Caco-2 (cell line): ENCODE results near the gene SH2D2A. TPM values are rescaled to one million over a fixed set of nuclear protein-coding genes. Genes with fewer than 3 reads are reported as not detected.

Source experiments
- BruUV-seq: library from RNA; stranded (reverse); fragments of 400-500 nt; replicated peaks from 2 replicates; lab custom pipeline; 2021; lab: Mats Ljungman, UMichigan
- CTCF ChIA-PET: fragments of 300-600 bp; sonication (Branson Sonifier 250); formaldehyde crosslinking; loops from one replicate; lab custom pipeline; 2022; ENCODE audit warnings: antibody characterized with exemption; lab: Charles Lee
- POLR2A ChIA-PET: fragments of 300-600 bp; sonication (Branson Sonifier 250); formaldehyde crosslinking; loops from one replicate; lab custom pipeline; 2022; ENCODE audit warnings: antibody characterized with exemption; lab: Charles Lee
- DNase-seq, 2 experiments: peaks; one replicate each; pipeline versions ENCODE4 v3.0.0 to v3.0.0-alpha.2; 2020 to 2022
- H3K27me3 ChIP-seq: replicated peaks from 2 replicates; pipeline ENCODE4 v1.6.0; 2011; ENCODE audit warnings: low read length; ENCODE audit not compliant: control insufficient read depth, insufficient read depth
- H3K36me3 ChIP-seq: 2 replicates; pipeline ENCODE4 v1.5.1; 2011; ENCODE audit warnings: low read length; ENCODE audit not compliant: control insufficient read depth, insufficient read depth
- H3K4me1 ChIP-seq: fragments of 250-450 bp; sonication (Bioruptor Pico); 2 replicates; pipeline ENCODE4 v1.5.1; 2020; ENCODE audit warnings: mild to moderate bottlenecking
- H3K4me3 ChIP-seq: 2 replicates; pipeline ENCODE4 v1.5.1; 2011; ENCODE audit warnings: low read depth, mild to moderate bottlenecking, control low read depth, low read length
- H3K9me3 ChIP-seq: fragments of 250-450 bp; sonication (Bioruptor Pico); 2 replicates; pipeline ENCODE4 v1.5.1; 2020; ENCODE audit warnings: mild to moderate bottlenecking, moderate library complexity
- H3K27ac Mint-ChIP-seq: one replicate; pipeline ENCODE4 v1.8.0; 2022; ENCODE audit warnings: mixed read lengths; ENCODE audit not compliant: unreplicated experiment
- H3K27me3 Mint-ChIP-seq: one replicate; pipeline ENCODE4 v1.8.0; 2022; ENCODE audit warnings: mixed read lengths; ENCODE audit not compliant: insufficient read depth, unreplicated experiment
- H3K36me3 Mint-ChIP-seq: one replicate; pipeline ENCODE4 v1.8.0; 2022; ENCODE audit warnings: mild to moderate bottlenecking, mixed read lengths; ENCODE audit not compliant: insufficient read depth, unreplicated experiment
- H3K4me1 Mint-ChIP-seq: one replicate; pipeline ENCODE4 v1.8.0; 2022; ENCODE audit warnings: low read depth, mixed read lengths; ENCODE audit not compliant: unreplicated experiment
- H3K4me3 Mint-ChIP-seq: one replicate; pipeline ENCODE4 v1.8.0; 2022; ENCODE audit warnings: mild to moderate bottlenecking, moderate library complexity, mixed read lengths; ENCODE audit not compliant: unreplicated experiment
- H3K9me3 Mint-ChIP-seq: one replicate; pipeline ENCODE4 v1.8.0; 2022; ENCODE audit warnings: mixed read lengths; ENCODE audit not compliant: unreplicated experiment
- intact Hi-C: fragments of 100-400 bp; cut with micrococcal nuclease; formaldehyde crosslinking; loops from one replicate; pipeline ENCODE4 v1.10.0; 2022; ENCODE audit not compliant: unreplicated experiment
- total RNA-seq: library from RNA; stranded (reverse); gene quantifications from 2 replicates; pipeline ENCODE4 v1.2.3, GENCODE V29; 2022
- TF ChIP-seq, protein P1 (sequence below), 2 experiments: fragments of 200-600 bp in 1 of 2; IDR thresholded peaks; 1 replicate in 1 of 2; 2 replicates in 1 of 2; pipeline versions ENCODE4 v1.5.1 to v1.8.0; 2011 to 2022; ENCODE audit warnings: antibody characterized with exemption in 1 of 2, control low read depth in 1 of 2, inconsistent platforms in 1 of 2, low read depth in 1 of 2, low read length in 1 of 2, mild to moderate bottlenecking in 1 of 2, moderate library complexity in 1 of 2; ENCODE audit not compliant: insufficient read depth in 1 of 2, severe bottlenecking in 1 of 2, unreplicated experiment in 1 of 2

SH2D2A gene
- total RNA-seq, 1 experiment from 2014 or later, result 5.5 TPM

DNA sequence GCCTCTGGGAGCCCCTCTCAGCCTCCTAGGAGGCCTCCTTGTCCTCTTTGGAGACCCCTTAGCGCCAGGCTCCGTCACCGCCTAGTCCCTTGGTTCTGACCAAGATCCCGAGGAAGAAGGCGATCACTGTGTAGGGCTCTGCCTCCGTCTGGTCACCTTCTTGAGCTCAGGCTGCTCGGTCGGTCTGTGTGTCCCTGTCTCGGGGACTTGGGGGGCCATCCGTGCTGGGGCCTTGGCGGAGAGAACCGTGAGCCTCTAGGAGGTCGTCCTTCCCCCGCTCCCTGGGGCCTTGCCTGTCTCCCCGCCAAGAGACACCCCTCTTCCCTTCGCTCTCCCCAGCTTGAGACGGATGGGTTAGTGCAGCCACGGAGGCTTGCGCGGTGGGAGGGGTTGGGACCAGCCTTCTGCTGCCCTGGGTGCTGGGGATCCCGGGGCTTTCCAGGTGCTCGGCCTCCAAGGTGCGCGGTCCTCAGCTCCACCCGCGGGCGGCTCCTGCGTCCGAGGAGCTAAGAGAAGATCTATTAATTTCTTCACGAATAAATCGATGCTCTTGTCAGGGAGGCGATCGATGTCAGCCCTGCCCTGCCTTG lies 43.0 kb upstream of the SH2D2A start:
- DNase-seq, result peak in 1 of 2 experiments; percentile 20
- H3K36me3 Mint-ChIP-seq, result no peaks in the 10 kb centered on the region
- H3K9me3 Mint-ChIP-seq, result no peaks in the 10 kb centered on the region
- CTCF ChIA-PET, result interaction anchor here (0.8 to 3.9 kb wide), 27 partner anchors 10 to 200 kb away, joined by 3 to 40 read pairs (median 4); partner anchors contain the start of genes ISG20L2, METTL25B and MRPL24
- POLR2A ChIA-PET, result interaction anchor here (1.2 kb wide), 1 partner anchor 46 kb away, joined by 5 read pairs; no protein-coding TSS in a partner anchor
- peak overlapping the region; percentile 74 for H3K4me3 Mint-ChIP-seq
- BruUV-seq, result no TSS peak
- TF ChIP-seq, protein P1, sequence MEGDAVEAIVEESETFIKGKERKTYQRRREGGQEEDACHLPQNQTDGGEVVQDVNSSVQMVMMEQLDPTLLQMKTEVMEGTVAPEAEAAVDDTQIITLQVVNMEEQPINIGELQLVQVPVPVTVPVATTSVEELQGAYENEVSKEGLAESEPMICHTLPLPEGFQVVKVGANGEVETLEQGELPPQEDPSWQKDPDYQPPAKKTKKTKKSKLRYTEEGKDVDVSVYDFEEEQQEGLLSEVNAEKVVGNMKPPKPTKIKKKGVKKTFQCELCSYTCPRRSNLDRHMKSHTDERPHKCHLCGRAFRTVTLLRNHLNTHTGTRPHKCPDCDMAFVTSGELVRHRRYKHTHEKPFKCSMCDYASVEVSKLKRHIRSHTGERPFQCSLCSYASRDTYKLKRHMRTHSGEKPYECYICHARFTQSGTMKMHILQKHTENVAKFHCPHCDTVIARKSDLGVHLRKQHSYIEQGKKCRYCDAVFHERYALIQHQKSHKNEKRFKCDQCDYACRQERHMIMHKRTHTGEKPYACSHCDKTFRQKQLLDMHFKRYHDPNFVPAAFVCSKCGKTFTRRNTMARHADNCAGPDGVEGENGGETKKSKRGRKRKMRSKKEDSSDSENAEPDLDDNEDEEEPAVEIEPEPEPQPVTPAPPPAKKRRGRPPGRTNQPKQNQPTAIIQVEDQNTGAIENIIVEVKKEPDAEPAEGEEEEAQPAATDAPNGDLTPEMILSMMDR (IDR thresholded peaks at IDR 0.05; ENCODE audit: insufficient read depth in 1 of 2, low read depth in 1 of 2, low read length in 1 of 2, severe bottlenecking in 1 of 2, unreplicated experiment in 1 of 2), result no peak
- peaks cover 7% of the 10 kb centered on the region for H3K27me3 ChIP-seq
- H3K36me3 ChIP-seq, result no peaks in the 10 kb centered on the region
- H3K9me3 ChIP-seq, result no peaks in the 10 kb centered on the region
- intact Hi-C loops, result loop anchor here (1.0 to 2.0 kb wide), 6 partner anchors 21 to 170 kb away; partner anchors contain the start of genes ISG20L2 and METTL25B
- H3K27ac Mint-ChIP-seq, result no peak overlapping the region
- H3K27me3 Mint-ChIP-seq, result peaks cover 11% of the 10 kb centered on the region
- H3K4me1 ChIP-seq, result peaks cover 33% of the 10 kb centered on the region
- peaks cover 25% of the 10 kb centered on the region for H3K4me1 Mint-ChIP-seq
- peak overlapping the region; percentile 25 for H3K4me3 ChIP-seq

DNA sequence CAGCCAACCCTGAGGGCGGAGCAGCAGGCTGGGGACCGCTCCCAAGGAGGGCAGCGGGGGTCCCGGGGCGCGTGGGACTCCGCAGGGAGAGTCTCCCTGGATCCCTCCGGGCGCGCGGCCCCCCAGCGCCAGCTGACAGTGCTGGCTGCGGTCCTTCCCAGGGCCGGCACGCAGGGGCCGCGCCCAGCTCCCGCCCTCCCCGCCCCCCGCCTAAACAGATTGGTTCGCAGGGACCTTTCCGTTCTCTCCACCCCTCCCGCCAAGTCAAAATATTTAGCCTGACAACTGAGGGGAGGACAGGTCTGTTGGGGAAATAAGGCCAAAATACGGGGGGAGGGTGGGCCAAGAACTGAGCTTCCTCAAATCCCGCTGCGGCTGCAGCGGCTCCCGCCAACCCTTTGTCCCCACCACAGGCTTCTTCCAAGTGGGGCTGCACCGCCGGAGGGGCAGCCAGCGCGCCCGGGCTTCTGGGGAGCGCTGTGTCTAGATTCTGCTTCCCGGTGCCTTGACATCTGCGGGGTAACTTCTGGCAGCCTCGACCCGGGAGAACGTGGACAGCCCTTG lies 42.4 kb upstream of the SH2D2A start, which contains the start of gene INSRR:
INSRR (minus strand) TSS at position 159 of the 564 bp plus-strand sequence. CDS start 496 bp downstream, outside the sequence.
- Histone ChIP-seq H3K36me3 (no peaks in the 10 kb centered on the region), H3K9me3 (no peaks in the 10 kb centered on the region), H3K27me3 (peaks cover 7% of the 10 kb centered on the region), H3K4me3 (peak within 1 kb of the TSS; percentile 25), H3K4me1 (peaks cover 33% of the 10 kb centered on the region)
- intact Hi-C loops, result loop anchor here (2.0 kb wide), 1 partner anchor 44 kb away; no protein-coding TSS in a partner anchor
- ChIA-PET CTCF (interaction anchor here (0.6 to 3.9 kb wide), 20 partner anchors 10 to 1860 kb away, joined by 3 to 40 read pairs (median 4); partner anchors contain the start of genes ISG20L2 and METTL25B), POLR2A (interaction anchor here (0.6 to 1.2 kb wide), 2 partner anchors 45 to 131 kb away, joined by 5 to 6 read pairs; partner anchors contain the start of genes ISG20L2 and METTL25B)
- Mint-ChIP-seq H3K9me3 (no peaks in the 10 kb centered on the region), H3K4me1 (peaks cover 25% of the 10 kb centered on the region), H3K27ac (no peak within 1 kb of the TSS), H3K4me3 (peak within 1 kb of the TSS; percentile 74), H3K27me3 (peaks cover 11% of the 10 kb centered on the region), H3K36me3 (no peaks in the 10 kb centered on the region)
- no TSS peak for BruUV-seq
- TF ChIP-seq, protein P1 (IDR thresholded peaks at IDR 0.05; ENCODE audit: insufficient read depth in 1 of 2, low read depth in 1 of 2, low read length in 1 of 2, severe bottlenecking in 1 of 2, unreplicated experiment in 1 of 2), result no peak
- no peak for DNase-seq

DNA sequence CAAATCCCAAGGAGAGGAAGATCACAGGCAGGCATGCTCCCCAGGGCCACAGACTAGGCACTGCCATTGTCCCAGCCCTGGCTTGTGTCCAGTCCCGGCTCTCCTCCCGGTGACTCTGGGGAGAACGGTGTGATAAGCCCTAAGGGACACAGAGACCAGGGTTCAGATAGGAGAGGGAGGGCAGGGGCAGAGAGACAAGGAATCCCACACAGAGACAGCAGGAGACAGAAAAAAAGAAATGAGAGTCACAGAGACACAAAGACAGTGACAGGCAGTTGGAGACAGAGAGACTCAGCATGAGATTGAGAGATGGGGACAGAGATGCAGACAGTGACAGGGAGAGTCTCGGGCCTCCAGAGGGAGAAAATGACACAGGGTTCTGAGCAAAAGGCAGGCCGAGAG lies 41.9 kb upstream of the SH2D2A start:
- peak overlapping the region; percentile 69 for H3K4me3 Mint-ChIP-seq
- Histone ChIP-seq H3K27me3 (peaks cover 7% of the 10 kb centered on the region), H3K36me3 (no peaks in the 10 kb centered on the region), H3K4me3 (peak overlapping the region; percentile 19; the same call in 1 of the 2 replicates), H3K9me3 (no peaks in the 10 kb centered on the region), H3K4me1 (peaks cover 33% of the 10 kb centered on the region)
- peaks cover 11% of the 10 kb centered on the region for H3K27me3 Mint-ChIP-seq
- CTCF ChIA-PET, result interaction anchor here (0.6 to 3.9 kb wide), 7 partner anchors 10 to 1860 kb away, joined by 3 to 40 read pairs (median 7); no protein-coding TSS in a partner anchor
- TF ChIP-seq, protein P1 (IDR thresholded peaks at IDR 0.05; ENCODE audit: insufficient read depth in 1 of 2, low read depth in 1 of 2, low read length in 1 of 2, severe bottlenecking in 1 of 2, unreplicated experiment in 1 of 2), result no peak
- H3K9me3 Mint-ChIP-seq, result no peaks in the 10 kb centered on the region
- no peaks in the 10 kb centered on the region for H3K36me3 Mint-ChIP-seq
- DNase-seq, result no peak
- H3K4me1 Mint-ChIP-seq, result peaks cover 24% of the 10 kb centered on the region
- intact Hi-C loops, result loop anchor here (2.0 kb wide), 1 partner anchor 44 kb away; no protein-coding TSS in a partner anchor
- POLR2A ChIA-PET, result interaction anchor here (0.6 to 0.7 kb wide), 2 partner anchors 101 to 130 kb away, joined by 4 to 6 read pairs; partner anchors contain the start of genes ISG20L2 and METTL25B
- BruUV-seq, result no TSS peak
- no peak overlapping the region for H3K27ac Mint-ChIP-seq
